ENCODE data around the gene CIC. TPM values are rescaled to one million over a fixed set of nuclear protein-coding genes. Genes with fewer than 3 reads are reported as not detected.

The CIC gene
- total and polyA plus RNA-seq, 9 of the 15 experiments (the other 6 are each of a cell fraction or from before 2014, with no cell fraction given) = 0.07 to 44.7 (median 8.6) TPM

DNA sequence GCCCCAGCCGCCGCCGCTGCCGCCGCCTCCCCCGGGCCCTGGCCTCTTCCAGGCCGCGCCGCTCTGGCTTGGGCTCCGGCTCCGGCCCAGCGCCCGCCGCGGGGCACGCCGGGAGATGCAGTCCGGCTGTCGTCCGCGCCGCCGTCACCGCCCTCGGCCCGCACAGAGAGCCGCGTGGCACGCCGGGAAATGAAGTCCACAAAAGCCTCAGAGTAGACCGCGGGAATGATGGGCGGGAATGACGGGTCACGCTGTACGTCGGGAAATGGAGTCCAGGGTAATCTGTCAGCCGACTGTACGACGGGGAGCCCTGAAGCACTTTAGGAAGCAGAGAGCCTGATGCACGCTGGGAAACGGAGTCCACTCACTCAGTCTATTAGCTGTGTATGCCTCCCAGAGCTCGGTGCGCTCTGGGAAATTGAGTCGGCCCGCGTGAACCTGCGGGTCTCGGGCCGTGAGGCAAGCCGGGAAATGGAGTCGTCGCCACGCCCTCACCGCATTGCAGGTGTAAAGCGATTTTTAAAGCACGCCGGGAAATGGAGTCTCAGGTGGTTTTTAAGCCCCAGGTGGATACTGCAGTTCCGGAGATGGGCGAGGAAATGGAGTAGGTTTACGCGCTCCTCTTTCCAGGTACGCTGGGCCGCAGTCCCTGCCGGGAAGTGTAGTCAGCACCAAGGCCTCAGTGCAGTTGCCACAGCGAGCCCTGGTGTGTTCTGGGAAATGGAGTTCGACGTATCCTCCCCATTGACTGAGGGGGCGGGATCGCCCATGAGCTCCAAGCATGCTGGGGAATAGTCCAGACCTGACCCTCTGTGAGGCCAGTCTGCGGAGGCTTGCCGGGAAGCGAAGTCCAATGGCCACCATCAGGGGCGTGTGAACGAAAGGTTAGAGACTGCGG is 26.3 kb upstream of the CIC start, which contains the start of gene GSK3A (continued):
- TF ChIP-seq ASH1L (IDR thresholded peaks at IDR 0.05; ENCODE audit: borderline replicate concordance, low read depth, partially characterized antibody) (peak; percentile 79), DIDO1 (tag; IDR thresholded peaks at IDR 0.05; ENCODE audit: low read depth) (0 out of 2 replicates have a peak, but pooled peaks have one; percentile 20), XRCC3 (IDR thresholded peaks at IDR 0.05) (no peak), RBM39 (optimal IDR thresholded peaks at IDR 0.05; ENCODE audit: low read depth, low read length) (peak; percentile 78), ZNF263 (CRISPR knock-in tag; IDR thresholded peaks at IDR 0.05; ENCODE audit: borderline replicate concordance) (peak; percentile 44; the same call in 1 of the 2 replicates), CAMTA2 (CRISPR knock-in tag; conservative IDR thresholded peaks at IDR 0.05) (no peak), SMAD4 (CRISPR knock-in tag; conservative IDR thresholded peaks at IDR 0.05) (peak; percentile 25; the same call in 1 of the 2 replicates), SMAD1 (IDR thresholded peaks at IDR 0.05; ENCODE audit: low read depth, low read length, partially characterized antibody) (peak; percentile 77), NCOR1 (IDR thresholded peaks at IDR 0.05) (no peak), CREB3L1 (IDR thresholded peaks at IDR 0.05; ENCODE audit: borderline replicate concordance, low read depth) (peak; percentile 97), NFIC (IDR thresholded peaks at IDR 0.05) (0 out of 2 replicates have a peak, but pooled peaks have one; percentile 25), MNT (conservative IDR thresholded peaks at IDR 0.05) (peak; percentile 89 to 94), SAP30 (IDR thresholded peaks at IDR 0.05; ENCODE audit: borderline replicate concordance, insufficient read depth, low read depth, low read length, poor library complexity, severe bottlenecking) (no peak), CEBPB (tag; IDR thresholded peaks at IDR 0.05) (peak; percentile 90), ESRRB (CRISPR knock-in tag; IDR thresholded peaks at IDR 0.05; ENCODE audit: borderline replicate concordance) (no peak), L3MBTL2 (IDR thresholded peaks at IDR 0.05) (peak; percentile 70)
- TF ChIP-seq, protein P1, sequence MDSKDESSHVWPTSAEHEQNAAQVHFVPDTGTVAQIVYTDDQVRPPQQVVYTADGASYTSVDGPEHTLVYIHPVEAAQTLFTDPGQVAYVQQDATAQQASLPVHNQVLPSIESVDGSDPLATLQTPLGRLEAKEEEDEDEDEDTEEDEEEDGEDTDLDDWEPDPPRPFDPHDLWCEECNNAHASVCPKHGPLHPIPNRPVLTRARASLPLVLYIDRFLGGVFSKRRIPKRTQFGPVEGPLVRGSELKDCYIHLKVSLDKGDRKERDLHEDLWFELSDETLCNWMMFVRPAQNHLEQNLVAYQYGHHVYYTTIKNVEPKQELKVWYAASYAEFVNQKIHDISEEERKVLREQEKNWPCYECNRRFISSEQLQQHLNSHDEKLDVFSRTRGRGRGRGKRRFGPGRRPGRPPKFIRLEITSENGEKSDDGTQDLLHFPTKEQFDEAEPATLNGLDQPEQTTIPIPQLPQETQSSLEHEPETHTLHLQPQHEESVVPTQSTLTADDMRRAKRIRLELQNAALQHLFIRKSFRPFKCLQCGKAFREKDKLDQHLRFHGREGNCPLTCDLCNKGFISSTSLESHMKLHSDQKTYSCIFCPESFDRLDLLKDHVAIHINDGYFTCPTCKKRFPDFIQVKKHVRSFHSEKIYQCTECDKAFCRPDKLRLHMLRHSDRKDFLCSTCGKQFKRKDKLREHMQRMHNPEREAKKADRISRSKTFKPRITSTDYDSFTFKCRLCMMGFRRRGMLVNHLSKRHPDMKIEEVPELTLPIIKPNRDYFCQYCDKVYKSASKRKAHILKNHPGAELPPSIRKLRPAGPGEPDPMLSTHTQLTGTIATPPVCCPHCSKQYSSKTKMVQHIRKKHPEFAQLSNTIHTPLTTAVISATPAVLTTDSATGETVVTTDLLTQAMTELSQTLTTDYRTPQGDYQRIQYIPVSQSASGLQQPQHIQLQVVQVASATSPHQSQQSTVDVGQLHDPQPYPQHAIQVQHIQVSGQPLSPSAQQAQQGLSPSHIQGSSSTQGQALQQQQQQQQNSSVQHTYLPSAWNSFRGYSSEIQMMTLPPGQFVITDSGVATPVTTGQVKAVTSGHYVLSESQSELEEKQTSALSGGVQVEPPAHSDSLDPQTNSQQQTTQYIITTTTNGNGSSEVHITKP (IDR thresholded peaks at IDR 0.05; ENCODE audit: partially characterized antibody) = peak; percentile 59
- TF ChIP-seq, protein P2, sequence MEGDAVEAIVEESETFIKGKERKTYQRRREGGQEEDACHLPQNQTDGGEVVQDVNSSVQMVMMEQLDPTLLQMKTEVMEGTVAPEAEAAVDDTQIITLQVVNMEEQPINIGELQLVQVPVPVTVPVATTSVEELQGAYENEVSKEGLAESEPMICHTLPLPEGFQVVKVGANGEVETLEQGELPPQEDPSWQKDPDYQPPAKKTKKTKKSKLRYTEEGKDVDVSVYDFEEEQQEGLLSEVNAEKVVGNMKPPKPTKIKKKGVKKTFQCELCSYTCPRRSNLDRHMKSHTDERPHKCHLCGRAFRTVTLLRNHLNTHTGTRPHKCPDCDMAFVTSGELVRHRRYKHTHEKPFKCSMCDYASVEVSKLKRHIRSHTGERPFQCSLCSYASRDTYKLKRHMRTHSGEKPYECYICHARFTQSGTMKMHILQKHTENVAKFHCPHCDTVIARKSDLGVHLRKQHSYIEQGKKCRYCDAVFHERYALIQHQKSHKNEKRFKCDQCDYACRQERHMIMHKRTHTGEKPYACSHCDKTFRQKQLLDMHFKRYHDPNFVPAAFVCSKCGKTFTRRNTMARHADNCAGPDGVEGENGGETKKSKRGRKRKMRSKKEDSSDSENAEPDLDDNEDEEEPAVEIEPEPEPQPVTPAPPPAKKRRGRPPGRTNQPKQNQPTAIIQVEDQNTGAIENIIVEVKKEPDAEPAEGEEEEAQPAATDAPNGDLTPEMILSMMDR (IDR thresholded peaks at IDR 0.05 in 2 of 3, conservative IDR thresholded peaks at IDR 0.05 in 1 of 3; ENCODE audit: insufficient read depth in 2 of 3, low read depth in 1 of 3, low read length in 3 of 3) = peak; percentile 1 to 31 (median 22); a peak in 2 of 6 replicates
